Measurements from ENCODE around the gene ANKS1A.
"Not testable (repeated sequence)": the region's sequence is repeated elsewhere in the genome, so short reads cannot be mapped to it uniquely, and the experiment has no call there.

- not testable (repeated sequence) for TF ChIP-seq YY1 (IDR thresholded peaks at IDR 0.05; ENCODE audit: insufficient read depth, insufficient read length); ZNF274 (IDR thresholded peaks at IDR 0.05; ENCODE audit: low read depth, low read length)
Observed at GRCh38 chr6:35107761-35108160, 218.7 kb downstream of the ANKS1A start.
